Measurements from ENCODE around the gene TOGARAM2. TPM values are rescaled to one million over a fixed set of nuclear protein-coding genes. Genes with fewer than 3 reads are reported as not detected.

TOGARAM2 gene
- total RNA-seq, 1 experiment from 2014 or later: 0.75 TPM

GRCh38 chr2:29025711-29026110 is 44.6 kb downstream of the TOGARAM2 start:
- no TSS peak for BruUV-seq (replicated peaks)
- CTCF ChIA-PET: no interaction called here

DNA sequence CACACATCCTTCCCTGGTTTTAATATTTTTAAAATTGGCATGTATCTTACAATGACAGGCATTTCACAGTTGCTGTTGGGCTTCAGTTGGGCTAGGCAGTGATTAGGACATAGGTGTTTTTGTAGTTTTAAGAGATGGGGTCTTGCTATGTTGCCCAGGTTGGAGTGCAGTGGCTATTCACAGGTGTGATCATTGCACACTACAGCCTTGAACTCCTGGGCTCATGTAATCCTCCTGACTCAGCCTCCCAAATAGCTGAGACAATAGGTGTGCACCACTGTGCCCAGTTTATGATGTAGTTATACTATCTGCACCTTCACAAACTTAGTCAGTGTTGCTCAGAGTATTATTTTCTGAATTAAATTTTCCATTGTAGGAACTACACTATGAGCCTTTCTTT is 49.9 kb downstream of the TOGARAM2 start:
- no peak for TF ChIP-seq EZH2 (IDR thresholded peaks at IDR 0.05; ENCODE audit: borderline replicate concordance, low read depth, low read length, poor library complexity, severe bottlenecking)
- TF ChIP-seq, protein P1, sequence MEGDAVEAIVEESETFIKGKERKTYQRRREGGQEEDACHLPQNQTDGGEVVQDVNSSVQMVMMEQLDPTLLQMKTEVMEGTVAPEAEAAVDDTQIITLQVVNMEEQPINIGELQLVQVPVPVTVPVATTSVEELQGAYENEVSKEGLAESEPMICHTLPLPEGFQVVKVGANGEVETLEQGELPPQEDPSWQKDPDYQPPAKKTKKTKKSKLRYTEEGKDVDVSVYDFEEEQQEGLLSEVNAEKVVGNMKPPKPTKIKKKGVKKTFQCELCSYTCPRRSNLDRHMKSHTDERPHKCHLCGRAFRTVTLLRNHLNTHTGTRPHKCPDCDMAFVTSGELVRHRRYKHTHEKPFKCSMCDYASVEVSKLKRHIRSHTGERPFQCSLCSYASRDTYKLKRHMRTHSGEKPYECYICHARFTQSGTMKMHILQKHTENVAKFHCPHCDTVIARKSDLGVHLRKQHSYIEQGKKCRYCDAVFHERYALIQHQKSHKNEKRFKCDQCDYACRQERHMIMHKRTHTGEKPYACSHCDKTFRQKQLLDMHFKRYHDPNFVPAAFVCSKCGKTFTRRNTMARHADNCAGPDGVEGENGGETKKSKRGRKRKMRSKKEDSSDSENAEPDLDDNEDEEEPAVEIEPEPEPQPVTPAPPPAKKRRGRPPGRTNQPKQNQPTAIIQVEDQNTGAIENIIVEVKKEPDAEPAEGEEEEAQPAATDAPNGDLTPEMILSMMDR (conservative IDR thresholded peaks at IDR 0.05; ENCODE audit: low read depth, low read length): no peak
- Histone ChIP-seq H3K27ac (ENCODE audit: low read depth, low read length, poor library complexity, severe bottlenecking) (no peak overlapping the region), H3K27me3 (replicated peaks; ENCODE audit: insufficient read depth, low read depth, low read length, poor library complexity) (no peaks in the 10 kb centered on the region), H3K4me1 (ENCODE audit: insufficient read depth, low read length, poor library complexity, severe bottlenecking) (no peaks in the 10 kb centered on the region), H3K9me3 (ENCODE audit: low read depth, low read length, poor library complexity, severe bottlenecking) (no peaks in the 10 kb centered on the region), H3K36me3 (ENCODE audit: insufficient read depth, low read length, poor library complexity, severe bottlenecking) (no peaks in the 10 kb centered on the region), H3K4me3 (ENCODE audit: low read depth, low read length, poor library complexity, severe bottlenecking) (no peak overlapping the region)
- ChIA-PET CTCF (no interaction called here), POLR2A (ENCODE audit: low non-redundant PET) (no interaction called here)
- DNase-seq (ENCODE audit: low spot score): no peak
- intact Hi-C loops (cut with micrococcal nuclease; ENCODE audit: unreplicated experiment): no loop called here
- no TSS peak for BruUV-seq (replicated peaks)

More at GRCh38 chr2:29025711-29026110, 44.6 kb downstream of the TOGARAM2 start:
- H3K27ac ChIP-seq (ENCODE audit: low read depth, low read length, poor library complexity, severe bottlenecking): no peak overlapping the region
- no peaks in the 10 kb centered on the region for H3K9me3 ChIP-seq (ENCODE audit: low read depth, low read length, poor library complexity, severe bottlenecking)
- no peaks in the 10 kb centered on the region for H3K4me1 ChIP-seq (ENCODE audit: insufficient read depth, low read length, poor library complexity, severe bottlenecking)
- DNase-seq (ENCODE audit: low spot score): no peak
- H3K4me3 ChIP-seq (ENCODE audit: low read depth, low read length, poor library complexity, severe bottlenecking): no peak overlapping the region
- no peaks in the 10 kb centered on the region for H3K27me3 ChIP-seq (replicated peaks; ENCODE audit: insufficient read depth, low read depth, low read length, poor library complexity)
- no peaks in the 10 kb centered on the region for H3K36me3 ChIP-seq (ENCODE audit: insufficient read depth, low read length, poor library complexity, severe bottlenecking)
- TF ChIP-seq, protein P1 (conservative IDR thresholded peaks at IDR 0.05; ENCODE audit: low read depth, low read length): no peak
- TF ChIP-seq EZH2 (IDR thresholded peaks at IDR 0.05; ENCODE audit: borderline replicate concordance, low read depth, low read length, poor library complexity, severe bottlenecking): no peak
- intact Hi-C loops (cut with micrococcal nuclease; ENCODE audit: unreplicated experiment): no loop called here
- POLR2A ChIA-PET (ENCODE audit: low non-redundant PET): no interaction called here

DNA sequence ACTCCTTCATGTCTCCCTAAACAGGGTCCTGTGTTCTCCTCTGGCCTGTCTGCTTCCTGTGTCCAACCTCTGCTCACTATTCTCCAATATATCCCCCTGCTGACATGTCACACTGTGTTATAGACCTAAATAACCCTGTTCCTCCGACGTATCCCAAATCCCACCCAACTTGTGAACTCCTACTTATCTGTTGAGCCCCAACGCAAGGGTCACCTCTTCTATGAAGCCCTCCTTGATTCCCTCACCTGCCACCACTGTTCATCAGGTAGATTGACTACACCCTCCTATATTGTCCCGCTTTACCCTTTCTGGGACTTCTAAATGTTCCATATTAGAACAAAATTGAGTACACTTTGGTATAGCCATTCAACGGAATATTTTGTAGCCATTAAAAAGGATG is 51.1 kb downstream of the TOGARAM2 start:
- Histone ChIP-seq H3K9me3 (ENCODE audit: low read depth, low read length, poor library complexity, severe bottlenecking) (no peaks in the 10 kb centered on the region), H3K27ac (ENCODE audit: low read depth, low read length, poor library complexity, severe bottlenecking) (no peak overlapping the region), H3K36me3 (ENCODE audit: insufficient read depth, low read length, poor library complexity, severe bottlenecking) (no peaks in the 10 kb centered on the region), H3K27me3 (replicated peaks; ENCODE audit: insufficient read depth, low read depth, low read length, poor library complexity) (no peaks in the 10 kb centered on the region), H3K4me1 (ENCODE audit: insufficient read depth, low read length, poor library complexity, severe bottlenecking) (no peaks in the 10 kb centered on the region), H3K4me3 (ENCODE audit: low read depth, low read length, poor library complexity, severe bottlenecking) (no peak overlapping the region)
- no peak for DNase-seq (ENCODE audit: low spot score)
- intact Hi-C loops (cut with micrococcal nuclease; ENCODE audit: unreplicated experiment): no loop called here
- CTCF ChIA-PET: no interaction called here
- no TSS peak for BruUV-seq (replicated peaks)
- POLR2A ChIA-PET (ENCODE audit: low non-redundant PET): no interaction called here
- TF ChIP-seq, protein P1 (conservative IDR thresholded peaks at IDR 0.05; ENCODE audit: low read depth, low read length): no peak
- TF ChIP-seq EZH2 (IDR thresholded peaks at IDR 0.05; ENCODE audit: borderline replicate concordance, low read depth, low read length, poor library complexity, severe bottlenecking): no peak

All from A673 (cell line).